ENCODE data around the gene ACYP2. TPM values are rescaled to one million over a fixed set of nuclear protein-coding genes. Genes with fewer than 3 reads are reported as not detected.

ACYP2 gene
- total RNA-seq, 1 donor from 2014 or later = 64.2 TPM

DNA sequence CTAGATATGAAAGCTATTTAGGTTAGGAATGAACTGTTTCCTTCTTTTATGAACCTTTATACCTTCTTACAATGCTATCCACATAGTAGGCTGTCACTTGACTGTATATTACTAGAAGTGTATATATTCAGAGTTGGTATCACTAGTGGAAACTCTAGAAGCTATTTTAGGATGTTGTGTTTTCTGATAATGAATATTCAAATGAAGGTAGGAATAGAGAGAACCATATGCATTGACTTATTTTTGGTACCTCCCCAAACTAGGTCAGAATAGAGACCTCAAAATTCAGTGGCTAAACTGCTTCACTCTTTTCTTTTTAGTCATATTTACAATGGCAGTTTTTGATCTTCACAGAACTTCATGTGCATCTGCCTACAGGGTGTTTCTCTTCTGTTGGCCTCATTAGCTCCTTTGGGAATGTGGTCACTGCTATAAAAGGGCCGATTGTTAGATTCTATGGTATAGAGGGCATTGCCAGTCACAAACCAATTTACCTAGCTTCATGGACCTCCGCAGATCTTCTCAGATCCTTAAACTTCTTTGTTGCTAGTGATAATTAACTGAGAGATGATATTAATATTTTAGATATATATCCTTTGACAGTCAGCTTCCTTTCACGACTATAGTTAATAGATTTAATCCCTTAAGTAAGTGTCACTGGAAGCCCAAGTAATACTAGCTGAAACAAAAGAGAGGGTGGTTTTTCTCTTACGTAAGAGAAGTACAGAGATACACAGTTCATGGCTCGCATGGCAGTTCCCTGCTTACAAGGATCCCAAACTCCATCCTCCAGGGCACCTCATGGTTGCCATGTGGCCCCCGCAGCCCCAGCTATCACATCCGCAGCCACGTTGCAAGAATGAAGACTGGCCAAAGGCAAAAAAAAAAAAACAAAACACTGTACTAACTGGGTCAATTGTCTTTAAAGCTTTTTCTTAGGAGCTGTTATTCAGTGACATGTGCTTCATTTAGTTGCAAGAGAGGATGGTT lies 79.6 kb downstream of the ACYP2 start:
- DNase-seq = no peak
- intact Hi-C loops (cut with DNase I) = no loop called here
- ATAC-seq (ENCODE audit: poor library complexity) = no peak

DNA sequence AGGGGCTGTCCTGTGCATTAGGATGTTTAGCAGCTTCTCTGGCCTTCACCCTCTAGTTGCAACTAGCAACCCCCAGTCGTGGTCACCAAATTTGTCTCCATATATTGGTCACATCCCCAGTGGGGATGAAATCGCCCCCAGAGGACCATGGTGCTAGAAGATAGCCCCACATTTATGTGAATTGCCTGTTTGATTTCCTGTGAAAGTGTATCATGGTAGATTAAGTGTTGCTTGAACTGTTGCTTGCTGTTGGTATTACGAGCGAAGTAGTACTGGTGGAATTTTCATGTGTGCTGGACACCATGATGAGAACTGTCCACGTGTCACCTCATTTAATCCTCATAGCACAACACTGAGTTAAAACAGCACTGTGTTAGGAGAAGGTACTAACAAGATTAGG lies 81.2 kb downstream of the ACYP2 start:
- no peak for DNase-seq
- intact Hi-C loops (cut with DNase I) = no loop called here
- no peak for ATAC-seq (ENCODE audit: poor library complexity)

- DNase-seq (no peak), ATAC-seq (ENCODE audit: poor library complexity) (no peak)
- intact Hi-C loops (cut with DNase I) = loop anchor here (10.0 kb wide), 2 partner anchors 120 to 310 kb away; no protein-coding TSS in a partner anchor
These were observed 89.1 kb downstream of the ACYP2 start for GRCh38 chr2:54204476-54204875.

DNA sequence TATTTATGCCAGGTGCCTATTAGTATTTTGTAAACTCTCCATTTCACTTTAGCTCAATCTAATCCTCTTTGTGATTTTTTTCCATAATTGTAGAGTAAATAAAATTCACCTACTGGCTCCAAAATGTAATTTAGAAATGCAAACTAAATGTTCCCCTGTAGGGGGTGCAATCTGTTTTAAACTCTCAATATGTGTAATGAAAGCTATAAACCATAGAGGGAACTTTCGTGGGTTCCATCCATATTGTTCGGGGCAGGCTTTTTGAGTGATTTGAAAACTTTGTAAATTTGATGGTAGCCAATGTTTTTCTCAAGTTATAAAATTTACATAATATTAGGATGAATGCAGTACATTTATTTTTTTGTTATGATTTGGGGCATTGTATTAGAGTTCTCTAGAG lies 91.2 kb downstream of the ACYP2 start:
- no peak for DNase-seq
- intact Hi-C loops (cut with DNase I) = loop anchor here (10.0 kb wide), 2 partner anchors 118 to 308 kb away; no protein-coding TSS in a partner anchor
- peak; percentile 72 for ATAC-seq (ENCODE audit: poor library complexity)

DNA sequence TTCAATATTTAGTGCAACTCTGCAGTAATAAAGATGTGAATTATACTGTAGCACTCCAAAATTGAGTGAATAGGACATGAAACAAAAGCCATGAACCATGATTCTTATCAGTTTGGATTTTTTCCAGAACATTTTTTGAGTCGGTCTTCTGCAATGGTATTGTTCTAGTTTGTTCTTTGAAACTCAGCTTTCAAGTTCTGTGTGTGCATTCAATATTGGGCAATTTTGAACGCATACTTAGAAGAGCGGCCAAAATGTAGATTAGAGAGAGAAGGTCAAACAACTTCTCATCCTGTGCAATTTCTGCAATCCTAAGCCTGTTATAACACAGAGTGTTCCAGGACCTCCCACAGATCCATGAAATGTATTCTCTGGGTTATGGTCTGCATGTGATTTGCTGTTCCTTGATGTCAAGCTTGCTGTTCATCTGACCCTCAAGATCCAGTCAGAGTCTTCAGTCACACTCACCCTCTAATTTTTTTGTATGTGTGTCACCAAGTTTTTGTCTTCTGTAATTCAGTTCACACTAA lies 92.3 kb downstream of the ACYP2 start:
- intact Hi-C loops (cut with DNase I) = loop anchor here (10.0 kb wide), 2 partner anchors 117 to 307 kb away; no protein-coding TSS in a partner anchor
- no peak for DNase-seq
- ATAC-seq (ENCODE audit: poor library complexity) = peak; percentile 19

- intact Hi-C loops (cut with DNase I) = loop anchor here (10.0 kb wide), 2 partner anchors 116 to 306 kb away; no protein-coding TSS in a partner anchor
- no peak for DNase-seq
- ATAC-seq (ENCODE audit: poor library complexity) = peak; percentile 61
These were observed 93.2 kb downstream of the ACYP2 start for GRCh38 chr2:54208364-54209240.

DNA sequence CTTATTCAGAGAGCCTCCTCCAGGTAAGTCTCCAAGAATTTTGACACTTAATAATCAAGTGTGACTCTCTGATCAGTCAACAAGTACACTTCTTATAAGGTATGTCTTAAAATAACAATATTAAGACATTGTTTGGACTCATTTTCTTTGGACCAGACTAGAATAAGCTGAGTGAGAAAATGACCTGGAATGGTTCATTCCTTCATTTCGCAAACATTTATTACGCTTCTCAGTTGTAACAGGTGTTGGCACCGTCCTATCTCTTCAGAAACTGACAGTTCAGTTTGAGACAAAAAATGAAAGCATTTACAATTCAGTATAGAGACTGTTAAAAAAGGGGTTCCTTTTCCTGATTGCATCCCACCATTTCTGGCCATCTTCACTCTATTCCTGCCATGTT lies 94.0 kb downstream of the ACYP2 start:
- DNase-seq = no peak
- intact Hi-C loops (cut with DNase I) = loop anchor here (10.0 kb wide), 2 partner anchors 115 to 305 kb away; no protein-coding TSS in a partner anchor
- ATAC-seq (ENCODE audit: poor library complexity) = peak; percentile 30

GRCh38 chr2:54212456-54212855 lies 97.0 kb downstream of the ACYP2 start:
- no peak for DNase-seq
- ATAC-seq (ENCODE audit: poor library complexity) = peak; percentile 68
- intact Hi-C loops (cut with DNase I) = no loop called here

DNA sequence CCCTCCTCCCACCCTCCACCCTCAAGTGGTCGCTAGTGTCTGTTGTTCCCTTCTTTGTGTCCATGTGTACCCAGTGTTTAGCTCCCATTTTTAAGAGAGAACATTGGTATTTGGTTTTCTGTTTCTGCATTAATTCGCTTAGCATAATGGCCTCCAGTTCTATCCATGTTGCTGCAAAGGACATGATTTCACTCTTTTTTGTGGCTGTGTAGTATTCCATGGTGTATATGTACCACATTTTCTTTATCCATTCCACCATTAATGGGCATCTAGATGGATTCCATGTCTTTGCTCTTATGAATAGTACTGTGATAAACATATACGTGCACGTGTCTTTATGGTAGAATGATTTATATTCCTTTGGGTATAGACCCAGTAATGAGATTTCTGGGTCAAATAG lies 97.7 kb downstream of the ACYP2 start:
- intact Hi-C loops (cut with DNase I) = no loop called here
- ATAC-seq (ENCODE audit: poor library complexity) = no peak
- DNase-seq = no peak

- ATAC-seq (ENCODE audit: poor library complexity) (peak; percentile 20), DNase-seq (no peak)
- intact Hi-C loops (cut with DNase I) = no loop called here
These were observed 109.6 kb downstream of the ACYP2 start for GRCh38 chr2:54224997-54225396.

DNA sequence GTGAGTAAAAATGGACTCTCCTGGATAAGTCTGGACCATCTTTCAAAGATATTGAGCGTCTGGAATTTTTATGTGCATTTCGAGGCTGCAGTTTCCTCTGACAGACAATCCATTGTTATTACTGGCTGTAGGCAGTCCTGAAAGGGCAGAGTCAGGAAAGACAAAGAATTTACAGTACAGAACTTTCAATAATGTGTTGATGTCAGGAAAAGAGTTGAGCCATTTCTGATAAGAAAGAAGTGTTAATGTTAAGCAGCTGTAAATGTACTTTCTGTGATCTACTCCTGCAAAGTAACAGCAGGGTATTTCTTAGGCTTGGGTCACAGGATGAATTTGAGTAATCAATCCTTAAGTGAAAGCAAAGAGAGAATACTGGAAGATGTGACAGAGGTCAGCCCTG lies 110.8 kb downstream of the ACYP2 start:
- ATAC-seq (ENCODE audit: poor library complexity) (no peak), DNase-seq (no peak)
- intact Hi-C loops (cut with DNase I) = no loop called here

DNA sequence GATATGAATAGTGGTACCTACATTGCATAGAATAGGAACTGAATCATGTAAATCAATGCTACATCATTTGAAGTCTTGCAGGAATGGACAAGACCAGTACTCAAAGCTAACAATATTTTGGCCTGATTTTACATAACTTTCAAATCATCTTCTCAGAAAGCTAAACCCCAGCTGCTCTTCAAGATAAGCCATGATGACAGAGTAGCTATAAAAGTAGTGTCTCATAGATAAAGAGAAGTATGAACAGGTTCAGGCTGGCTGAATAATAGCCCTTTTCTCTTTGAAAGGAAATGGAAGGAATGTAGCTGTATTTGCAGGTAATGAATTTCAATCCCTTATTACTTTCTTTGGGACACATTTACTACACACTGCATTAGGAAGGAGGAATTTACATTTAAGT lies 112.4 kb downstream of the ACYP2 start:
- ATAC-seq (ENCODE audit: poor library complexity) = no peak
- intact Hi-C loops (cut with DNase I) = no loop called here
- no peak for DNase-seq

DNA sequence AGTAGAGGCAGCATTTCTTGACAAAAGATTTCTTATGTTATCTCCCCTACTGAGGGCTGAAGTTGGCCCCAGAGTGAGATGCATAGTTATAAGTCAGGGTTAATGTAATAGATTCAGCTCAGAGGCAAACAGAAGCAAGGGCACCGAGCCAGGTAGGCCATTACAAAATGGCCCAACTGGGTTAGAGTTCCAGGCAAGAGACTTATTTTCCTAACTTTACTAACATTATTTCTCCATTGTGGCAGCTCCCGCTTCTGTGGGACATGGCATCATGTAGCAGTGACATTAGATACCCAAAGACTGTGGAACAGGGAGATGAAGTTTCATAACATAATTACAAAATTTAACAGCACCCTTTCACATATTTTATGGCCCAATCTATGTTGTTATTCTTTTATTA lies 113.5 kb downstream of the ACYP2 start:
- ATAC-seq (ENCODE audit: poor library complexity) = peak; percentile 46

GRCh38 chr2:54233832-54234649 lies 118.6 kb downstream of the ACYP2 start:
- ATAC-seq (ENCODE audit: poor library complexity) = peak; percentile 48
- intact Hi-C loops (cut with DNase I) = no loop called here
- DNase-seq = no peak

More for the DNA sequence above, 113.5 kb downstream of the ACYP2 start:
- intact Hi-C loops (cut with DNase I) = no loop called here
- peak; percentile 65 for DNase-seq

DNA sequence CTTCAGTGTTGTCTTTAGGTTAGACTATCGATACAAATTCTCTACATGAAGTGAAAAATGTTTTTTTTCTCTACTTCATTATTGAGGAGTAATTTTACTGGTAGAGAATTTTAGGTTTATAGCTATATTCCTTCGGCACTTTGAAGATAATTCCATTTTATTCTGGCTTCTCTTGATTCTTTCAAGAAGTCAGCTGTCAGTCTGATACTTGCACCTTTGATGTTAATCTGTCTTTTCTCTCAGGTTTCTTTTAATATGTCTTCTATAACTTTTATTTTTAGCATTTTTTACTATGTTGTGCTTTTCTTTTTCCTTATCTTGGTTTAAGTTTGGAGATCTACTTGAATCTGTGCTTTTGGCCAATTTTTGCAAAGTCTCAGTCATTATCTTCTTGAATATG lies 122.0 kb downstream of the ACYP2 start:
- intact Hi-C loops (cut with DNase I) = no loop called here
- ATAC-seq (ENCODE audit: poor library complexity) (no peak), DNase-seq (no peak)

GRCh38 chr2:54239427-54239826 lies 124.0 kb downstream of the ACYP2 start:
- intact Hi-C loops (cut with DNase I) = no loop called here
- DNase-seq (no peak), ATAC-seq (ENCODE audit: poor library complexity) (no peak)

- DNase-seq (peak; percentile 53), ATAC-seq (ENCODE audit: poor library complexity) (peak; percentile 88)
- intact Hi-C loops (cut with DNase I) = no loop called here
These were observed 125.4 kb downstream of the ACYP2 start for GRCh38 chr2:54240515-54241469.
